HG03575 (cell line): ENCODE data around the gene GNPDA2.

Experiments
- ATAC-seq: cut with Tn5 transposase; IDR thresholded peaks from one replicate; pipeline ENCODE4 v1.9.1; 2021; ENCODE audit not compliant: unreplicated experiment, insufficient number of reproducible peaks, low FRiP score; ENCODE audit errors: extremely low read depth

GNPDA2 gene

GRCh38 chr4:44700427-44700826 lies 25.9 kb downstream of the GNPDA2 start:
- no peak for ATAC-seq

GRCh38 chr4:44684648-44685047 lies 41.7 kb downstream of the GNPDA2 start:
- ATAC-seq, result no peak

GRCh38 chr4:44679060-44679459 lies 47.3 kb downstream of the GNPDA2 start:
- ATAC-seq, result peak; percentile 6

GRCh38 chr4:44678094-44679041 lies 48.0 kb downstream of the GNPDA2 start, which contains the start of gene GUF1:
GUF1 (plus strand) TSS chr4:44678420; CDS start chr4:44678623, 203 bp downstream.
- ATAC-seq, result peak; percentile 94

GRCh38 chr4:44675366-44675765 lies 51.0 kb downstream of the GNPDA2 start:
- no peak for ATAC-seq

GRCh38 chr4:44674471-44674870 lies 51.9 kb downstream of the GNPDA2 start:
- ATAC-seq, result no peak

GRCh38 chr4:44671636-44672035 lies 54.7 kb downstream of the GNPDA2 start:
- ATAC-seq, result no peak

- ATAC-seq, result no peak
Observed at GRCh38 chr4:44670506-44671199, 55.7 kb downstream of the GNPDA2 start.

- ATAC-seq, result no peak
Observed at GRCh38 chr4:44668526-44668925, 57.8 kb downstream of the GNPDA2 start.

GRCh38 chr4:44663539-44664263 lies 62.7 kb downstream of the GNPDA2 start:
- ATAC-seq, result no peak

- ATAC-seq, result no peak
Observed at GRCh38 chr4:44662623-44663005, 63.7 kb downstream of the GNPDA2 start.

- no peak for ATAC-seq
Observed at GRCh38 chr4:44661940-44662622, 64.3 kb downstream of the GNPDA2 start.

- no peak for ATAC-seq
Observed at GRCh38 chr4:44660396-44660795, 66.0 kb downstream of the GNPDA2 start.

GRCh38 chr4:44652002-44652401 lies 74.4 kb downstream of the GNPDA2 start:
- ATAC-seq, result no peak
